ENCODE results near the gene IQCK.
"Not testable (repeated sequence)": the region's sequence is repeated elsewhere in the genome, so short reads cannot be mapped to it uniquely, and the experiment has no call there.

Gene IQCK

DNA sequence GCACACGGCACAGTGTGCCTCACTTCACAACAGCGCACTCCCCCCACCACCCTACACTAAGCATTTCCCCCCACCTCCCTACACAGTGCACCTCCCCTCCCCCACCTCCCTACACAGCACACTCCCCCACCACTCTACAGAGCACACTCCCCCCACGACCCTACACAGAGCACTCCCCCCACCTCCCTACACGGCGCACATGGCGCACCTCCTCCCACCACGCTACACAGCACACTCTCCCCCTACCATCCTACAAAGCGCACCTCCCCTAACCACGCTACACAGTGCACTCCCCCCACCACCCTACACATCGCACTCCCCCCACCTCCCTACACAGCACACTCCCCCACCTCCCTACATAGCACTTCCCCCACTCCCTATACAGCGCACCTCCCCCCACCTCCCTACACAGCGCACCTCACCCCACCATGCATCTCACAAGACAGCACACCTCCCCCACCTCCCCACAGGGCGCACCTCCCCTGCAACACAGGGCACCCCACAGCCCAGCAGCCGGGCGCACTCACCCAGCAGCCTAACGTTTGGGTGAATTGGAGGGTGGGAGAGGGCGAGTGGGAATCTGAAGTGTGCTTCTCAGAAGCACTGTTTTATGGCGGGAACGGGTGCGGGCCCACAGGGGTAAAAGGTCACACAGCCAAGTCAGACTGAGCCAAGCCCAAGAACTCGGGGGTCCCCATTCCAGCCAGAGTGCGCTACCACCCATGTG lies 10.3 kb upstream of the IQCK start:
- no peaks in the 10 kb centered on the region for H3K9me3 Mint-ChIP-seq
- peaks cover 59% of the 10 kb centered on the region for H3K36me3 Mint-ChIP-seq (ENCODE audit: low read depth)
- H3K27ac Mint-ChIP-seq: no peak overlapping the region
- no peaks in the 10 kb centered on the region for H3K4me1 Mint-ChIP-seq (ENCODE audit: low read depth)
- no peak overlapping the region for H3K4me3 Mint-ChIP-seq
- H3K27me3 Mint-ChIP-seq: no peaks in the 10 kb centered on the region

GRCh38 chr16:19708296-19709205 lies 9.5 kb upstream of the IQCK start:
- no peaks in the 10 kb centered on the region for H3K9me3 Mint-ChIP-seq
- no peak overlapping the region for H3K27ac Mint-ChIP-seq
- H3K4me3 Mint-ChIP-seq: no peak overlapping the region
- no peaks in the 10 kb centered on the region for H3K4me1 Mint-ChIP-seq (ENCODE audit: low read depth)
- peaks cover 58% of the 10 kb centered on the region for H3K36me3 Mint-ChIP-seq (ENCODE audit: low read depth)
- no peaks in the 10 kb centered on the region for H3K27me3 Mint-ChIP-seq

DNA sequence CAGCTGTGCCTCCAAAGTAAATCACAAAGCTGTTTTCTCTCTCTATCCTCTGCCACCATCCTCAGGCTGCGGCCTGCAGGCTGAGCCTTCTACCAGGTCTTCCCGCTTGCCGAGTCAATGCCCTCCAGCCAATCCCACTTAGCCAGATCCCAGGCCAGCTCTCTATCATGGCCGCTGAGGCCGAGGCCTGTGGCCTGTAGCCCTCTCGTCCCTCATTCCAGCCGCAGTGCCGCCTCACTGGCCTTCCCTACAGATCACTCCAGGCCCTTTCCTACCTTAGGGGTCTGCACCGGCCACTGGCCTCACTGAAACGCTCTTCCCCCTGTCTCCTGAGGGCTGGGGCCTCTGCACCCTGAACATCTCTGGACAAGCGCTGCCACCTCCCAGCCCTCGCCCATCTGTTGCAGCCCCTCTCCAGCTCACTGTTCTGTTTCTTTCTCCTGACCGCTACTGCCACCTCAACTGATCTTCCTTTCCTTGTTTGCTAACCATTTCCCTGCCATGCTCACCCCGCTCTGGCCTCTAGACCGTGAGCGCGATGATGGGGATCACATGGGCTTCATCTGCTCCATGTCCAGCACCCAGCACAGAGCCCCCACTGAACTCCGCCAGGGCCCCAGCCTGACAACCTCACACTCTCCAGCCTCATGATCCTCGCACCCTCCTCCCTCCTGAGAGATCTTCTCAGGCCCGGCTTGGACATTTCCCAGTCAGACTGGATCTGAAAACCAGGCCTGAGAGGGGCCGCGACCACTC lies 8.5 kb upstream of the IQCK start:
- Mint-ChIP-seq H3K36me3 (ENCODE audit: low read depth) (peaks cover 58% of the 10 kb centered on the region), H3K27me3 (no peaks in the 10 kb centered on the region), H3K27ac (peak overlapping the region; percentile 51), H3K4me1 (ENCODE audit: low read depth) (no peaks in the 10 kb centered on the region), H3K9me3 (no peaks in the 10 kb centered on the region), H3K4me3 (no peak overlapping the region)

DNA sequence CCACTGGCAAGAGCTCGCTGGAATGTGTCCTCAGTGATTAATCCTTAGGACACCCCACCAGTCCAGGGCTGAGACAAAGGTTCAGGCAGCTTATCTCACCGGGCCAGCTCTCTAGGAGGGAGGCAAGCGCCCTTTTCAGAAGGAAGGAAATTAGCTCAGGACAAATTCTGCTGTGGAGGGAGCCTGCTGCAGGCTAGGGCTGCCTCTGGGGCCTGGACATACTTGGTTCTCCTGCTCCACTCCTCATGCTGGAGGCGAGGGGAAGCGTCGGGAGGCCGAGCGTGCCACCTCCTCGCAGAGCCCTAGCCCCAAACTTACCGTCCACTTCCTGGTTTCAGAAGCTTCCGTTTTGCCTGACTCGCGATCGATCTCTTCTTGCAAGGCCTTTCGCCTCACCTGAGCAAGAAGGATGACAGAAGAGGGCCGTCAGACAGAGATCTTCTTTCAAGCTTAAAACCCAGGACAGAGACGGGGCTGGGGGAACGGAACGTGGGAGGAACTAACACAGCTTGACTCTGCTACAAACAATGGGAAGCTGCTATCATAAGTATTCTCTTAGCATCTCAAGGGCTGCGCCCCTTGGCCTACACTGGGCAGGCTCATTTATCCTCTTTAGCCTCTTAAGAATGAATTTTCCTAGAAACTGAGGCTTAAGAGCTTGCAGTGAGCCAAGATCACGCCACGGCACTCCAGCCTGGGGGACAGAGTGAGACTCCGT lies 7.7 kb upstream of the IQCK start:
- no peaks in the 10 kb centered on the region for H3K9me3 Mint-ChIP-seq
- H3K27ac Mint-ChIP-seq: peak overlapping the region; percentile 51
- H3K36me3 Mint-ChIP-seq (ENCODE audit: low read depth): peaks cover 55% of the 10 kb centered on the region
- no peak overlapping the region for H3K4me3 Mint-ChIP-seq
- H3K4me1 Mint-ChIP-seq (ENCODE audit: low read depth): no peaks in the 10 kb centered on the region
- no peaks in the 10 kb centered on the region for H3K27me3 Mint-ChIP-seq

GRCh38 chr16:19710991-19711545 lies 7.0 kb upstream of the IQCK start:
- no peaks in the 10 kb centered on the region for H3K9me3 Mint-ChIP-seq
- H3K4me1 Mint-ChIP-seq (ENCODE audit: low read depth): peaks cover 6% of the 10 kb centered on the region
- H3K27me3 Mint-ChIP-seq: no peaks in the 10 kb centered on the region
- H3K36me3 Mint-ChIP-seq (ENCODE audit: low read depth): peaks cover 53% of the 10 kb centered on the region
- H3K27ac Mint-ChIP-seq: no peak overlapping the region
- no peak overlapping the region for H3K4me3 Mint-ChIP-seq

- H3K36me3 Mint-ChIP-seq (ENCODE audit: low read depth): peaks cover 52% of the 10 kb centered on the region
- no peak overlapping the region for H3K4me3 Mint-ChIP-seq
Observed at GRCh38 chr16:19711643-19712042, 6.4 kb upstream of the IQCK start.

GRCh38 chr16:19712418-19713058 lies 5.5 kb upstream of the IQCK start:
- Mint-ChIP-seq H3K27me3 (no peaks in the 10 kb centered on the region), H3K27ac (no peak overlapping the region), H3K4me1 (ENCODE audit: low read depth) (peaks cover 18% of the 10 kb centered on the region), H3K36me3 (ENCODE audit: low read depth) (peaks cover 49% of the 10 kb centered on the region), H3K4me3 (no peak overlapping the region), H3K9me3 (no peaks in the 10 kb centered on the region)

More at GRCh38 chr16:19711643-19712042, 6.4 kb upstream of the IQCK start:
- Mint-ChIP-seq H3K9me3 (no peaks in the 10 kb centered on the region), H3K27ac (no peak overlapping the region), H3K4me1 (ENCODE audit: low read depth) (peaks cover 11% of the 10 kb centered on the region), H3K27me3 (no peaks in the 10 kb centered on the region)

GRCh38 chr16:19713697-19714096 lies 4.4 kb upstream of the IQCK start:
- no peak overlapping the region for H3K4me3 Mint-ChIP-seq
- peaks cover 18% of the 10 kb centered on the region for H3K4me1 Mint-ChIP-seq (ENCODE audit: low read depth)
- H3K9me3 Mint-ChIP-seq: no peaks in the 10 kb centered on the region
- H3K36me3 Mint-ChIP-seq (ENCODE audit: low read depth): peaks cover 49% of the 10 kb centered on the region
- no peak overlapping the region for H3K27ac Mint-ChIP-seq
- no peaks in the 10 kb centered on the region for H3K27me3 Mint-ChIP-seq

- Mint-ChIP-seq H3K27me3 (no peaks in the 10 kb centered on the region), H3K36me3 (ENCODE audit: low read depth) (peaks cover 38% of the 10 kb centered on the region), H3K27ac (peak overlapping the region; percentile 16), H3K9me3 (no peaks in the 10 kb centered on the region), H3K4me3 (no peak overlapping the region), H3K4me1 (ENCODE audit: low read depth) (peaks cover 22% of the 10 kb centered on the region)
Observed at GRCh38 chr16:19715566-19715965, 2.5 kb upstream of the IQCK start.

- Mint-ChIP-seq H3K4me3 (peak overlapping the region; percentile 95), H3K27ac (peak overlapping the region; percentile 63), H3K36me3 (ENCODE audit: low read depth) (peaks cover 38% of the 10 kb centered on the region), H3K4me1 (ENCODE audit: low read depth) (peaks cover 22% of the 10 kb centered on the region), H3K27me3 (no peaks in the 10 kb centered on the region), H3K9me3 (no peaks in the 10 kb centered on the region)
Observed at GRCh38 chr16:19716183-19716582, 1.9 kb upstream of the IQCK start.

DNA sequence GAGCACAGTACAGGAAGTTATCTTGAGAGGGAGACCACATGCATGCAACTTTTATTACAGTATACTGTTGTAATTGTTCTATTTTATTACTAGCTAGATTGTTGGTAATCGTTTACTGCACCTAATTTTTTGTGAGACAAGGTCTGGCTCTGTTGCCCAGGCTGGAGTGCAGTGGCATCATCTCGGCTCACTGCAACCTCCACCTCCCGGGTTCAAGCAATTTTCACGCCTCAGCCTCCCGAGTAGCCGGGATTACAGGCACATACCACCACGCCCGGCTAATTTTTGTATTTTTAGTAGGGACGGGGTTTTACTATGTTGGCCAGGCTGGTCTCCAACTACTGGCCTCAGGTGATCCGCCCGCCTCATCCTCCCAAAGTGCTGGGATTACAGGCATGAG lies 1.3 kb upstream of the IQCK start:
- peaks cover 33% of the 10 kb centered on the region for H3K36me3 Mint-ChIP-seq (ENCODE audit: low read depth)
- H3K9me3 Mint-ChIP-seq, H3K27me3 Mint-ChIP-seq: not testable (repeated sequence)
- H3K4me3 Mint-ChIP-seq: peak overlapping the region; percentile 95
- peak overlapping the region; percentile 93 for H3K27ac Mint-ChIP-seq
- H3K4me1 Mint-ChIP-seq (ENCODE audit: low read depth): peaks cover 22% of the 10 kb centered on the region

DNA sequence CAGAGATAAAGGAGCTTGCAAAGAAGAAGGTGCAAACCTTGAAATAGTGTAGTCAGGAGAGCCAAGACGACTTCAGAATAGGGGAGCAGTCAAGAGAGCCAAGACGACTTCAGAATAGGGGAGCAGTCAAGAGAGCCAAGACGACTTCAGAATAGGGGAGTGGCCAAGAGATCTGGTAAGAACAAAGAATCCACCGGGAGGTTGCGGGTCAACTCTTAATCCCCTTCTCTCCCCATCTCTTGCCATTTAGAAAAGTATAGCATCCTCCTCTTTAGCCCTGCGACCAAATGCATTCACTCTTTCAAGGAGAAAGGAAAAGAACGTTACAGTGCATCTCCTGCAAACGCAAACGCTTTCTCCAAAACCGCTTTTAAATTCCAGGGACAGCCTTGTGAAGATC lies 757 bp upstream of the IQCK start:
- Mint-ChIP-seq H3K27ac (peak overlapping the region; percentile 93), H3K9me3 (no peaks in the 10 kb centered on the region), H3K27me3 (no peaks in the 10 kb centered on the region), H3K4me1 (ENCODE audit: low read depth) (peaks cover 25% of the 10 kb centered on the region), H3K36me3 (ENCODE audit: low read depth) (peaks cover 30% of the 10 kb centered on the region), H3K4me3 (peak overlapping the region; percentile 95)

GRCh38 chr16:19718624-19718965 lies 524 bp downstream of the IQCK start:
- peaks cover 25% of the 10 kb centered on the region for H3K4me1 Mint-ChIP-seq (ENCODE audit: low read depth)
- H3K27me3 Mint-ChIP-seq: no peaks in the 10 kb centered on the region
- peak overlapping the region; percentile 95 for H3K4me3 Mint-ChIP-seq
- peak overlapping the region; percentile 93 for H3K27ac Mint-ChIP-seq
- no peaks in the 10 kb centered on the region for H3K9me3 Mint-ChIP-seq
- peaks cover 25% of the 10 kb centered on the region for H3K36me3 Mint-ChIP-seq (ENCODE audit: low read depth)

Data from stimulated activated naive CD8-positive, alpha-beta T cell treated with anti-CD3 and anti-CD28 coated beads, Interleukin-15, Interleukin-2, amounts not matched to agents 100 ng/mL and 50 ng/mL, for 24 hours (primary cell).